NCI-H1048 (cell line): ENCODE data around the gene APOBEC4.
"Not testable (repeated sequence)": the region's sequence is repeated elsewhere in the genome, so short reads cannot be mapped to it uniquely, and the experiment has no call there.

ENCODE experiments used
- DNase-seq: peaks from one replicate; lab custom pipeline; 2025; lab: John Stamatoyannopoulos, UW

Gene APOBEC4

DNA sequence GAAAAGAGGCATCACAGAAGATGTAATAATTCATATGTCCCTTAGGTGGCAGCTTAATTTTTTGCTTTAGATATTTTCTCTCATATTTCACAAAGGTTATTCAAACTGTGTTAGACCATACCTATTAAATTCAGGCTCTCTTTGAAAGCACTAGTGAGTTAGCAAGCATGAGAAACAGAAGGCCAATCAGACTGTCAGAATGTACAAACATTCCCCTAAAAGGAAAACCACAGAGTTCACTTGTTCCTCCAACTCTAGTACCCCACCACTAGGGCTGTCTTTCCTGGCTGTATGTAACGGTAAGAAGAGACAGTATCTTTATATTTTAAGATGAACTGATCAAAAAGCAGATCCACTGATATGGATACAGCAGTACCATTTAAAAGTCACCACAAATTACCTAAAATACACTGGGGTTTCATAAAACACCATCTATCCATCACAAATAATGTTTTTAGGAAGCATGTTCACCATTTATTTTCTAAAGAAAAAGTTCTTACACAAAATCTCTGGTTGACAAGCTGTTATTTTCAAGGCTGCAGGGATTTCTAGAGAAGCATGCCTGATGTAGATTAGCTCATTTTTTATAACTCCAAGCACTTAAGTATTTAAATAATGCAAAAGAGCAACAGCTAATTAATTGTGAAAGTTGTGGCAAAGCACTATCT, 19.3 kb downstream of the APOBEC4 start:
- DNase-seq: peak; percentile 46

GRCh38 chr1:183632964-183633363, 20.2 kb downstream of the APOBEC4 start:
- no peak for DNase-seq

DNA sequence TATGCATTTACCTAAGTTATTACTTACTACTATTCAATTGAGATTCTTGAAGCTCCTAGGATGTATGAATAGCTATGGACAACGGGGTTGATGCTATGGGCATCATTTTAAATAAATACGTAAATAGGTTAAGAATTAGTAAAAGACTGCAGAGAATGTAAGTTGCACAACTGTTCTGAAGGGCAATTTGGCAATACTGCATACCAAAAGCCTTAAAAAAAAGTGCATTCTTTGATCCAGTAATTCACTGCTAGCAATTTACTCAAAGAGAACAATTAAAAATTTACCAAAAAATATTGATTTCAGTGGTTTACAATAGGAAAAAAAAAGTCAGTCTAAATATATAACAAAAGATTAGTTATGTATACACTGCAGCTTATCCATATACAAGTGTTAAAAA, 21.0 kb downstream of the APOBEC4 start:
- no peak for DNase-seq

DNA sequence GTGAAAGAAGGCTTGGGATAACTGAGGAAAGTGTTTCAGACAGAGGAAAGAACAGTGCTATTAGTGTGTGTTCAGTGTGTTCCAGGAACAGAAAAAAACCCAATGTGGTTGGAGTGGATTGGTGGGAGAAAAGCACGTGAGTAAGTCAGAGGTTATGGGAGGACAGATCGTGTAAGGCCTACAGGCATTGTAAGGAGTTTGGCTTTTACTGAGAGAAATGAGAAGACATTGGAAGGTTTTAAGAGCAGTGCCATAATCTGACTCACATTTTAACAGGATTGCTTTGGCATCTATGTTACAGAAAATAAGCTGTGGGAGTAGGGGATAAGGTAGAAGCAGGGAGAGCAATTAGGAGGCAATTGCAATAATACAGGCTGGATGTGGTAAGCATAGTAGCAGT, 22.4 kb downstream of the APOBEC4 start:
- DNase-seq: no peak

DNA sequence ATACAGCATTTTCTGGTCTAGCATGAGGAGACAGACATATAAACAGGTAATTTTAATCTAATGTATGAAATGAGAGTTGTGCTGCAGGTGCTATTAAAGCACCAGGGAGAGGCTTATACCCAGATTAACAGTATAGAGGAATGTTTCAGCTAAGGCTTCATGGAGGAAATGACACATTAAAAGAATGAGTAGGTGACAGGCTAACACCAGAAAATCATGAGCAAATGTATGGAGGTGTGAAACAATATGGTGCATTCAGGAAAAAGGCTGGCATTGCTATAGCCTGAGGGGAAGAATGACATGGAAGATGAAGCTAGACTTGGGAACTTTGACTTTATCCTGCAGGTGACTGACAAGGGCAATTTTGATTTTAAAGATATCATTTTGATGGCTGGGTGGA, 24.6 kb downstream of the APOBEC4 start:
- no peak for DNase-seq

- not testable (repeated sequence) for DNase-seq
Observed at GRCh38 chr1:183626236-183626635, 26.9 kb downstream of the APOBEC4 start.

- peak; percentile 53 for DNase-seq
Observed at GRCh38 chr1:183622884-183623785, 30.0 kb downstream of the APOBEC4 start.

- no peak for DNase-seq
Observed at GRCh38 chr1:183622013-183622412, 31.1 kb downstream of the APOBEC4 start.

GRCh38 chr1:183620311-183620710, 32.8 kb downstream of the APOBEC4 start:
- DNase-seq: no peak

DNA sequence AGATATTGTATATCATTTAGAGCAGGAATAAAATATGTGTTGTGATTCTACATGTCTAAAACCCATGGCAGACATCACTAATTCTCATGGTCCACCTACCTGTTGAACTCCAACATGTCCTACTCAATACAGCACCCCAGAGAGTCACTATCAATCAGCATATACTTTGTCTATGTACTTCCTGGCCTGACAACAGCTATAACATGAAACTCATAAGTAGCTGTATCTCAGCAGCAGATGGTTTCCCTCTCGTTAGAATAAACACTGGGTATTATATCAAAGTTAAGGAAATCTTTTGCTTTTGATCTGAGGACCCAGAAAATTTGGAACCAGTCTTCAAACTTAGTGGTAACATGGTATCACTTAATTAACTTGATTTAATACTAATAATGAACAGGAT, 33.3 kb downstream of the APOBEC4 start:
- no peak for DNase-seq

- DNase-seq: not testable (repeated sequence)
Observed at GRCh38 chr1:183618202-183618601, 34.9 kb downstream of the APOBEC4 start.

GRCh38 chr1:183612975-183613374, 40.1 kb downstream of the APOBEC4 start:
- DNase-seq: not testable (repeated sequence)

- DNase-seq: no peak
Observed at GRCh38 chr1:183612407-183612806, 40.7 kb downstream of the APOBEC4 start.

DNA sequence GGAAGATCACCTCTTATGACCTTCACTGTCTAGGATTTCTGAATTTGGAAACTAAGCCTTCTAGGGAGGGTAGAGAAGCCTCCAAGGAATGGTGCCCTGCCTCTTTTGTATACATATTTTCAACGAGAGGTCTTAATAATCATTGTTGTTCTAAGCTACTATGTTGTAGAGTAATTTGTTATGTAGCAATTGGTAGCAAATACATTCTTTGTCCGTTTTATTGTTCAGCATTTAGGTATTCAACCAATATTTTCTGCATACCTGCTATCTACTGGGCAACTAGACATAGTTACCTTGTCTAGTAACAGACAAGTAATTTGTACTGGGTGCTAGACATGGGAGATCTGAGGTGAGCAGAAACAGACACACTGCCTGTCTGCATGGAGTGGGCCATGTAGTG, 42.1 kb downstream of the APOBEC4 start:
- no peak for DNase-seq

- DNase-seq: no peak
Observed at GRCh38 chr1:183609759-183610452, 43.2 kb downstream of the APOBEC4 start.

DNA sequence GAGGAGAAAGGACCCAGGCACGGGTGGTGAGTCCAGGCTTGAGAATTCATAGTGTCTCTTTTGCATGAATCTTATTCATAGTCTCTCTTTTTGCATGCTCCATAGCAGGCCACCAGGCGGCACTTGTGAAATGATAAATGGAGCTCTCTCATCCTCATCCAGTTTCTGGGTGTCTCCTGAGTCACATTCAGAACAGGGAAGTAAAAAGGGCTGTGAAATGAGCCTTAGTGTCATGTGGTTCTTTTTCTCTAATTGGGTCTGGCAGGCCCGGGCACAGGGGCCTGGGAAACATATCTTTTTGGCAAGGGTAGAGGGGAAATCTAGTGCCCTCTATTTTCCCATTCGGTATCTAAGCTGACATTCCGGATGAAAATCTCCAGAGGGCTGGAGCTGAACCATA, 43.8 kb downstream of the APOBEC4 start:
- DNase-seq: no peak

- no peak for DNase-seq
Observed at GRCh38 chr1:183607322-183607980, 45.7 kb downstream of the APOBEC4 start.

DNA sequence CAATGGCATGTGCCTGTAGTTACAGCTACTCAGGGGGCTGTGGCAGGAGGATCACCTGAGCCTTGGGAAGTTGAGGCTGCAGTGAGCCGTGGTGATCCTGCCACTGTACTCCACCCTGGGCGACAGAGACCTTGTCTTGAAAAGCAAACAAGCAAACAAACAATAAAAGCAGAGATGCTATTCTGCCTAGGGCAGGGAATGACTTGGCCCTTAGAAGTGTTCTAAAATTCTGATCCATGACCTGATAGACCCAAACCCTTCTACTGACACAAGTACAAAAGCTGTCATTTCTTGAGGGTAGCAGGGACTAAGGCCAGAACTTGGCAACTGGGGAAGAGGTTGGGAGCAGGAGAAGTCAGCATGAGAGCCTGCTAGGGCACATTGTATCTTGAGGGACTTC, 47.2 kb downstream of the APOBEC4 start:
- no peak for DNase-seq

DNA sequence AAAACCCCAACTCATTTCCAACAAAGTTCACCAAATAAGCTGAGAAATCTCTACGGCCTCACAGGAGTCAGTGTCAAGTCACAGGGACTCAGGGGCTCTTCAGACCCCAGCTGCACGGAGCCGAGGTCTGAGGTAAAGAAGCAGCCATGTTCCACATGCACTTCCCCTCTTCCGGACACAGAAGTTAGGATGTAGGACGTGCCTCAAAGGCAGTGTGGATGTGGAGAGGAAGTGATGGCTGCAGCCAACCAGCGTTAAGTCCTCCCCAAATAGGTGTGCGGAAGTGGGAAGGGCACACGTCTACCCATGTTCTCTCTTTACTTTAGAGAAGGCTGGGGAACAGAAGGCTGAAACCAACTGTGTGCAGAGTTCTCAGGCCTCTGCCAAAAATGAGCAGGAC, 48.3 kb downstream of the APOBEC4 start:
- DNase-seq: no peak

DNA sequence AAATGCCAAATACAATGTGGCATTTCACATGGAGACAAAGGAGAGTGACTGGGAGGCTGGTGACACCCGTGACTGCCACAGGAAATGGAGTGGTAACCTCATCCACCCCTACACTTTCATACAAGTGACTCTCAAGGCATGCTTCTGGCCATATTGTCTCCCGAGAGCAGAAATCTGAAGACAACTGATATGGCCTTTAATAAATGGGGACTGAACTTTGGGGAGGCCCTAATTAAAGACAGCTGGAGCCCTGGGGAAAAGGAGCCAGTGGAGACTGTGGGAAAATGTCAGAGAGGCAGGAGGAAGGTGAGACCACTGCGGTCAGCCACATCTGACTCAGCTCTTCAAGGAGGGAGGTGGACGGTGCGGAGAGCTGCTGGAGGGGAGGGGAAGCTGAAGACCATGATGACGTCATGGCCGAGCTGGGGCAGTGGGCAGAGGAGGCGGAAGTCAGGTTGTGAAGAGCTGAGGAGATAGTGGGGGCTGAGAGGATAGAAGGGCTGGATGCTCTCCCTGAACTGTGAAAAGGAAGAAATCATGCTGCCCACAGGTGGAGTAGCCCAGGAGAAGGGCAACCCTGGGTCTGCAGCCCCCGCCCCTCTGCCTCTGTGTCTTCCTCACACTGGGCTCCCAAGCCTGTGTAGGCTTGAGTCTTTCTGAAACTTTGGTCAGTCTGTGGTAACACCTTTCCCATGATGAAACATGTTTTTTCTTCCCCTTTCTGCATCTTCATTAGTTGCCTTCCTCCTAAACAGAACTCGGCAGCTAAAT, 48.9 kb downstream of the APOBEC4 start:
- DNase-seq: no peak

DNA sequence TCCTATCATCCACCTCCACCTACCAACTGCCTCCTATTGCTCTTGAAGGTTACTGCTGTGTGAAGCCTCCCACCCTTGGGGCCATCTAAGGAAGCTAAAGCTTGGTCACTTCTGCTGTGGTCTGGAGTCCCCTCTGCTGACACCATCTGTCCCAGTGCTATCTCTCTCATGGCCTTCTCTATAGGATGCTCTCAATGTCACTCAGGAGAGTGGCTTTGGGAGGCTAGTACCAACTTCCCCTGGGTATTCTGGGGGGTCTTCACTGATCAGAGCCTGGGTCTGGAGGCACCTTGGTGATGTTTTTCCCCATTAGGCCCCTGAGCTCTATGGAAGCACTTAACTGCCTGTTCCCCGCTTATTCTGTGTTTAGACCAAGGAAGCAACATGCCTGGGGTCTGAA, 50.6 kb downstream of the APOBEC4 start:
- no peak for DNase-seq
